Measurements from ENCODE around the gene DCLRE1C. TPM values are rescaled to one million over a fixed set of nuclear protein-coding genes. Genes with fewer than 3 reads are reported as not detected.
"Not testable (repeated sequence)": the region's sequence is repeated elsewhere in the genome, so short reads cannot be mapped to it uniquely, and the experiment has no call there.

The DCLRE1C gene
- polyA plus RNA-seq, result 11.3 TPM
- long read RNA-seq, donor 1, partial matches to known transcripts, result 0 of 1 reads
- long read RNA-seq, donor 1, other reads (novel, unspliced or antisense), result 0 of 1 reads
- long read RNA-seq, donor 2, partial matches to known transcripts, result 0 of 4 reads
- long read RNA-seq, donor 2, other reads (novel, unspliced or antisense), result 0 of 4 reads
- long read RNA-seq, donor 3, result 0 reads
- long read RNA-seq, donor 4, result 0 reads
- long read RNA-seq, donor 5, partial matches to known transcripts, result 0 of 1 reads
- long read RNA-seq, donor 5, other reads (novel, unspliced or antisense), result 0 of 1 reads
- long read RNA-seq, donor 6, partial matches to known transcripts, result 46 of 90 reads
- long read RNA-seq, donor 6, other reads (novel, unspliced or antisense), result 40 of 90 reads
- long read RNA-seq, donor 7, partial matches to known transcripts, result 5 of 5 reads
- long read RNA-seq, donor 7, other reads (novel, unspliced or antisense), result 0 of 5 reads
- long read RNA-seq, donor 8, result 0 reads
- long read RNA-seq, donor 9, result 0 reads
- long read RNA-seq, donor 10, partial matches to known transcripts, result 0 of 1 reads
- long read RNA-seq, donor 10, other reads (novel, unspliced or antisense), result 0 of 1 reads
- long read RNA-seq, donor 11, partial matches to known transcripts, result 0 of 2 reads
- long read RNA-seq, donor 11, other reads (novel, unspliced or antisense), result 0 of 2 reads

- Histone ChIP-seq H3K27ac (ENCODE audit: low read length) (peak within 1 kb of the TSS; percentile 76), H3K4me3 (ENCODE audit: low read length) (peak within 1 kb of the TSS; percentile 73), H3K9me3 (ENCODE audit: control insufficient read depth, low read depth, low read length) (no peaks in the 10 kb centered on the region), H3K4me1 (ENCODE audit: control insufficient read depth, insufficient read depth, low read length) (peaks cover 3% of the 10 kb centered on the region), H3K36me3 (ENCODE audit: control insufficient read depth, insufficient read depth, low read length) (peaks cover 5% of the 10 kb centered on the region), H3K27me3 (ENCODE audit: control insufficient read depth, insufficient read depth, low read length) (no peaks in the 10 kb centered on the region)
- 0% methylated on average over 2 of the region's 45 CpGs for WGBS (ENCODE audit: insufficient coverage, low lambda C conversion rate)
- peak; percentile 98 to 99 for DNase-seq
Observed at GRCh38 chr10:14954001-14954770, at the start of gene DCLRE1C. TSS of gene DCLRE1C (minus strand) at chr10:14954096. CDS start at chr10:14954010, 86 bp downstream.

- H3K36me3 ChIP-seq (ENCODE audit: control insufficient read depth, insufficient read depth, low read length), result no peaks in the 10 kb centered on the region
- no CpG with 5 or more reads among the region's 50 CpGs for WGBS (ENCODE audit: insufficient coverage, low lambda C conversion rate)
- DNase-seq, result no peak
- H3K9me3 ChIP-seq (ENCODE audit: control insufficient read depth, low read depth, low read length), result peaks cover 3% of the 10 kb centered on the region
- H3K27me3 ChIP-seq (ENCODE audit: control insufficient read depth, insufficient read depth, low read length), result no peaks in the 10 kb centered on the region
- H3K4me1 ChIP-seq (ENCODE audit: control insufficient read depth, insufficient read depth, low read length), result no peaks in the 10 kb centered on the region
- no peak overlapping the region for H3K27ac ChIP-seq (ENCODE audit: low read length)
- H3K4me3 ChIP-seq (ENCODE audit: low read length), result peak overlapping the region; percentile 10
Observed at GRCh38 chr10:14995964-14996565, 42.2 kb upstream of the DCLRE1C start.

- DNase-seq, result peak; percentile 24 to 60
- not testable (repeated sequence) for H3K4me3 ChIP-seq (ENCODE audit: low read length); H3K36me3 ChIP-seq (ENCODE audit: control insufficient read depth, insufficient read depth, low read length); H3K4me1 ChIP-seq (ENCODE audit: control insufficient read depth, insufficient read depth, low read length); H3K27me3 ChIP-seq (ENCODE audit: control insufficient read depth, insufficient read depth, low read length); H3K9me3 ChIP-seq (ENCODE audit: control insufficient read depth, low read depth, low read length); H3K27ac ChIP-seq (ENCODE audit: low read length)
- 0% methylated on average over 1 of the region's 32 CpGs for WGBS (ENCODE audit: insufficient coverage, low lambda C conversion rate)
Observed at GRCh38 chr10:14993500-14994455, 39.9 kb upstream of the DCLRE1C start.

DNA sequence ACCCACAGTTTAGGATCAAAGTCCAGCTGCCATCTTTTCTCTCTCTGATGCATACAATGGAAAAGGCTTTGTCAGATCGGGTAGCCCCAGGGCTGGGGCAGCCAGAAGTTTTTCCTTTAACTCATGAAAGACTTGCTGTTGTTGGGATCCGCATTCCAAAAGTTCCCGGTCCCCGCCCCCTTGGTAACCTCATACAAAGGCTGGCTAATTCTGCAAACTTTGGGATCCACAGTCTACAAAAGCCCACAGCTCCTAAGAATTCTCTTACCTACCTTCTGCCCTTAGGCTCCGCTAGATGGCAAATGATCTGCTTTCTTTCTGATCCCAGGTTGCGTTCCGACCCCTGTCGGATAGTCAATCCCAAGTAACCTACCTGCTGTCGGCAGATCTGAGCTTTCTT, 38.4 kb upstream of the DCLRE1C start:
- WGBS (ENCODE audit: insufficient coverage, low lambda C conversion rate), result no CpG with 5 or more reads among the region's 9 CpGs
- not testable (repeated sequence) for H3K36me3 ChIP-seq (ENCODE audit: control insufficient read depth, insufficient read depth, low read length); H3K27me3 ChIP-seq (ENCODE audit: control insufficient read depth, insufficient read depth, low read length); H3K4me1 ChIP-seq (ENCODE audit: control insufficient read depth, insufficient read depth, low read length); H3K4me3 ChIP-seq (ENCODE audit: low read length); H3K27ac ChIP-seq (ENCODE audit: low read length); H3K9me3 ChIP-seq (ENCODE audit: control insufficient read depth, low read depth, low read length); DNase-seq

DNA sequence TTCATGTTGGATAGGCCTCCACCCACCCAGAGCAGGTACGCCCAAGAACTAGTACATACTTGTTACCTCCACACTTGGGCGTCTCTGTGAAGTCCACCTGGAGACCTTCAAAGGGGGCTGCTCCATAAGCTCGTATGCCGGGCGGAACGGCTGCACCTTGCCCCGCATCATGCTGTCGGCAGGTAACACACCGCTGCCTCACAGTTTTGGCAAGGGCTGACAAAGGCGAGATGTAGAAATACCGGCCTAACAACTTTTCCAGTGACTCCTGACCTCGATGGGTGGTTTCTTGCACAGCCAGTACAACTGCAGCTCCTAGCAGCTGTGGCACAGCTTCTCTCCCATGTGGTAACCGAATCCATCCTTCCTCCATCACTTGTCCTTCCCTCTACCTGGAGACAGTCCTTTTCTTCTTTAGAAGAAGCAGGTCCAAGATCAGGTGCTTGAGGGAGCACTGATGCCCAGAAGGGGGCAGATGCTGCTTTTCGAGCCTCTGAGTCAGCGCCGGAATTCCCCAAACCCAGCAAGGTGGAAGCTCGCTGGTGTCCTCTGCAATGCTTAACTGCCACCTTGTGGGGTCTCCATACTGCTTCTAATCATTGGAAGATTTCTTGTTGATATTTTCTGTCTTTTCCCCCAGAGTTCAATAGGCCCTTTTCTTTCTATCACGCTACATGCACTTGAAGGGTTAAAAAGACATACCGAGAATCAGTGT, 37.3 kb upstream of the DCLRE1C start:
- DNase-seq; H3K27ac ChIP-seq (ENCODE audit: low read length); H3K4me3 ChIP-seq (ENCODE audit: low read length); H3K4me1 ChIP-seq (ENCODE audit: control insufficient read depth, insufficient read depth, low read length); H3K36me3 ChIP-seq (ENCODE audit: control insufficient read depth, insufficient read depth, low read length); H3K9me3 ChIP-seq (ENCODE audit: control insufficient read depth, low read depth, low read length); H3K27me3 ChIP-seq (ENCODE audit: control insufficient read depth, insufficient read depth, low read length): not testable (repeated sequence)
- no CpG with 5 or more reads among the region's 19 CpGs for WGBS (ENCODE audit: insufficient coverage, low lambda C conversion rate)

- H3K9me3 ChIP-seq (ENCODE audit: control insufficient read depth, low read depth, low read length); H3K27me3 ChIP-seq (ENCODE audit: control insufficient read depth, insufficient read depth, low read length); DNase-seq; H3K4me1 ChIP-seq (ENCODE audit: control insufficient read depth, insufficient read depth, low read length); H3K36me3 ChIP-seq (ENCODE audit: control insufficient read depth, insufficient read depth, low read length); H3K27ac ChIP-seq (ENCODE audit: low read length); H3K4me3 ChIP-seq (ENCODE audit: low read length): not testable (repeated sequence)
- whole genome bisulfite sequencing (ENCODE audit: insufficient coverage, low lambda C conversion rate), result no CpG with 5 or more reads among the region's 6 CpGs
Observed at GRCh38 chr10:14989552-14989951, 35.7 kb upstream of the DCLRE1C start.

DNA sequence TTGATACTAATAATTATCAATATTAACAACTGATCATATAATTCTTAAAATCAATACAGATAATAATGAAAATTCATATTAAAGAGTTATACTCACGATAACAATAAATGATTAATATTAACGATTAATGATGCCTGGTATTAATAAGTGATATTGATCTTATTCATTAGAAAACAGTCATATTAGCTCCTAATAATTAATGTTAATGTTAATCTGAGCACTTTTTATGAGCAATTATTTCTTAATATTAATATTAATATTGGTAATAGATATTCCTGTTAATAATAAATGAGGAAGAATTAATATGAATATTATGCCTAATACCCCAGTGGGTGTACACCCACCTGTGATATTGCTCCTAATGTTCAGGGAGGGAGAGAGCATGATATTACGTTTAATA, 28.8 kb upstream of the DCLRE1C start:
- no peak overlapping the region for H3K4me3 ChIP-seq (ENCODE audit: low read length)
- H3K27ac ChIP-seq (ENCODE audit: low read length), result no peak overlapping the region
- no peaks in the 10 kb centered on the region for H3K9me3 ChIP-seq (ENCODE audit: control insufficient read depth, low read depth, low read length)
- no CpG with 5 or more reads among the region's 3 CpGs for WGBS (ENCODE audit: insufficient coverage, low lambda C conversion rate)
- no peaks in the 10 kb centered on the region for H3K36me3 ChIP-seq (ENCODE audit: control insufficient read depth, insufficient read depth, low read length)
- no peaks in the 10 kb centered on the region for H3K4me1 ChIP-seq (ENCODE audit: control insufficient read depth, insufficient read depth, low read length)
- no peak for DNase-seq
- no peaks in the 10 kb centered on the region for H3K27me3 ChIP-seq (ENCODE audit: control insufficient read depth, insufficient read depth, low read length)

DNA sequence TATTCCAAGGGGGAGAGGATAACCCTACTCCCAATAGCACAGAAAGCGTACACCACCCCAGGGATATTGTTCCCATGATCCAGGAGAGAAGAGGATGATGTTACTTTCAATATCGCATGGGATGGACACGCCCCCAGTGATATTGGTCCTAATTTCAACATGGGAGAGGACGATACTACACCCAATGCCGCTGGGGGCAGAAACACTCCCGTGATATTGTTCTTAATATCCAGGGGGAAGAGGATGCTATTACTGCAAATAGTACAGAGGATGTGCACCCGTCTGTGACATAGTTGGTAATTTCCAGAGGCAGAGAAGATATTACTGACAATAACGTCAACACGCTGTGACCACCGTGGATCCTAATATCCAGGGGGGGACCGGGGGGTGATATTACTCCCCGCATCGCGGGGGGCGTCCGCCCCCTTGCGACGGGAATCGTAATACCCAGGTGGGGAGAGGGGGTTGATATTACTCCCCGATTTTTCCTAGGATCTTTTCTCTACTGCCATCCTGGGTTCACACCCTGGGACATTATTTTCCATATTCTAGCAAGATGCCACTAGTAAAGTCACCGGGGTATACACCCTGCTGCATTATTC, 21.9 kb upstream of the DCLRE1C start:
- no CpG with 5 or more reads among the region's 21 CpGs for WGBS (ENCODE audit: insufficient coverage, low lambda C conversion rate)

More for the DNA sequence above, 21.9 kb upstream of the DCLRE1C start:
- DNase-seq, result no peak
- H3K4me1 ChIP-seq (ENCODE audit: control insufficient read depth, insufficient read depth, low read length), result no peaks in the 10 kb centered on the region
- no peak overlapping the region for H3K4me3 ChIP-seq (ENCODE audit: low read length)
- no peaks in the 10 kb centered on the region for H3K27me3 ChIP-seq (ENCODE audit: control insufficient read depth, insufficient read depth, low read length)
- H3K36me3 ChIP-seq (ENCODE audit: control insufficient read depth, insufficient read depth, low read length), result no peaks in the 10 kb centered on the region
- H3K9me3 ChIP-seq (ENCODE audit: control insufficient read depth, low read depth, low read length), result no peaks in the 10 kb centered on the region
- no peak overlapping the region for H3K27ac ChIP-seq (ENCODE audit: low read length)
